Kidney (tissue), 14 donors: Measurements from ENCODE around the gene NDE1. TPM values are rescaled to one million over a fixed set of nuclear protein-coding genes. Genes with fewer than 3 reads are reported as not detected.

Source experiments
- DNase-seq, 5 donors: peaks; one replicate each; pipeline ENCODE4 v3.0.0-alpha.2; 2013 to 2020
- FAIRE-seq: peaks from 2 replicates; lab custom pipeline; 2012; peaks lifted over from hg19 to GRCh38; lab: Jason Lieb, UNC
- H3K27ac ChIP-seq, 2 donors: one replicate each; pipeline ENCODE4 v1.7.0; 2013; ENCODE audit warnings: low read depth in 2 of 2, low read length in 2 of 2, inconsistent platforms in 1 of 2
- H3K27me3 ChIP-seq: one replicate; pipeline ENCODE4 v1.7.1; 2013; ENCODE audit warnings: low read length, inconsistent platforms; ENCODE audit not compliant: control insufficient read depth, insufficient read depth
- H3K36me3 ChIP-seq, 3 donors: one replicate each; pipeline versions ENCODE4 v1.7.0 to v1.7.1; 2013; ENCODE audit warnings: low read length in 3 of 3, control low read depth in 1 of 3, inconsistent platforms in 1 of 3; ENCODE audit not compliant: insufficient read depth in 3 of 3, control insufficient read depth in 2 of 3
- H3K4me1 ChIP-seq, 3 donors: one replicate each; pipeline versions ENCODE4 v1.7.0 to v1.7.1; 2013; ENCODE audit warnings: low read length in 3 of 3, inconsistent platforms in 1 of 3, low read depth in 1 of 3; ENCODE audit not compliant: control insufficient read depth in 2 of 3, insufficient read depth in 2 of 3
- H3K4me3 ChIP-seq, 3 donors: one replicate each; pipeline versions ENCODE4 v1.7.0 to v1.8.1; 2013; ENCODE audit warnings: low read length in 3 of 3, control low read depth in 1 of 3, inconsistent platforms in 1 of 3
- H3K9ac ChIP-seq, 3 donors: one replicate each; pipeline versions ENCODE4 v1.7.0 to v1.7.1; 2013; ENCODE audit warnings: low read length in 3 of 3, control low read depth in 1 of 3, inconsistent platforms in 1 of 3
- H3K9me3 ChIP-seq, 3 donors: one replicate each; pipeline versions ENCODE4 v1.7.0 to v1.7.1; 2013; ENCODE audit warnings: low read length in 3 of 3, control low read depth in 1 of 3, inconsistent platforms in 1 of 3; ENCODE audit not compliant: control insufficient read depth in 2 of 3, insufficient read depth in 1 of 3
- CTCF ChIP-seq: IDR thresholded peaks from 3 replicates; pipeline ENCODE4 v1.5.1; 2012; ENCODE audit warnings: mild to moderate bottlenecking, moderate library complexity, borderline replicate concordance; ENCODE audit not compliant: insufficient read depth; ENCODE audit errors: extremely low read depth
- intact Hi-C: fragments of 100-400 bp; cut with DNase I; formaldehyde crosslinking; loops from one replicate; pipeline ENCODE4 v1.11.1; 2022
- polyA plus RNA-seq: library from polyadenylated mRNA; stranded (reverse); fragments of 350-450 nt; fragmentation: Illumina TruSeq; extraction: RNeasy Lipid Tissue Mini Kit (QIAGEN cat#74804); gene quantifications from one replicate; pipeline ENCODE4 v1.2.3, GENCODE V29; 2014; ENCODE audit warnings: low read depth, low replicate concordance; ENCODE audit not compliant: insufficient read depth
- total RNA-seq: library from RNA; stranded (reverse); fragmentation: NEBNext Ultra II Directional; extraction: Animal tissue kit (Norgen Biotek cat#: 25700); gene quantifications from one replicate; pipeline ENCODE4 v1.2.1, GENCODE V29; 2021
- donor health status: control.
- donor health status: control.
- donor health status: control.
- donor health status: control.
- donor health status: control.
- donor health status: DM: yes; HTN: yes; CAD: no.
- donor health status: Normal renal cell carcinoma (clear cell type).

NDE1 gene
- total and polyA plus RNA-seq, 2 donors from 2014 or later, result 4.6 to 31.7 TPM

GRCh38 chr16:15748654-15749053 is 98.6 kb downstream of the NDE1 start:
- DNase-seq (no peak), FAIRE-seq (no peak)
- Histone ChIP-seq H3K9me3 (no peaks in the 10 kb centered on the region), H3K27me3 (no peaks in the 10 kb centered on the region), H3K4me1 (no peaks in the 10 kb centered on the region), H3K9ac (no peak overlapping the region), H3K27ac (no peak overlapping the region), H3K4me3 (no peak overlapping the region), H3K36me3 (no peaks in the 10 kb centered on the region)
- intact Hi-C loops, result no loop called here
- no peak for TF ChIP-seq CTCF

GRCh38 chr16:15749371-15749770 is 99.3 kb downstream of the NDE1 start:
- H3K27me3 ChIP-seq, result no peaks in the 10 kb centered on the region
- intact Hi-C loops, result no loop called here
- H3K36me3 ChIP-seq, result no peaks in the 10 kb centered on the region

GRCh38 chr16:15749985-15750384 is 99.9 kb downstream of the NDE1 start:
- no peaks in the 10 kb centered on the region for H3K4me1 ChIP-seq
- H3K36me3 ChIP-seq, result no peaks in the 10 kb centered on the region
- DNase-seq, result no peak
- no peak for TF ChIP-seq CTCF
- intact Hi-C loops, result no loop called here
- no peak overlapping the region for H3K9ac ChIP-seq
- no peaks in the 10 kb centered on the region for H3K27me3 ChIP-seq
- FAIRE-seq, result no peak
- no peaks in the 10 kb centered on the region for H3K9me3 ChIP-seq
- no peak overlapping the region for H3K27ac ChIP-seq
- no peak overlapping the region for H3K4me3 ChIP-seq

More at GRCh38 chr16:15749371-15749770, 99.3 kb downstream of the NDE1 start:
- DNase-seq, result no peak
- H3K4me1 ChIP-seq, result no peaks in the 10 kb centered on the region
- H3K27ac ChIP-seq, result no peak overlapping the region
- FAIRE-seq, result no peak
- no peaks in the 10 kb centered on the region for H3K9me3 ChIP-seq
- H3K9ac ChIP-seq, result no peak overlapping the region
- no peak for TF ChIP-seq CTCF
- H3K4me3 ChIP-seq, result no peak overlapping the region

- Histone ChIP-seq H3K9ac (no peak overlapping the region), H3K9me3 (no peaks in the 10 kb centered on the region), H3K4me1 (no peaks in the 10 kb centered on the region), H3K27ac (no peak overlapping the region), H3K36me3 (no peaks in the 10 kb centered on the region), H3K27me3 (no peaks in the 10 kb centered on the region), H3K4me3 (no peak overlapping the region)
- FAIRE-seq (no peak), DNase-seq (peak in 1 of 5 donors; percentile 9)
- no peak for TF ChIP-seq CTCF
- intact Hi-C loops, result no loop called here
Measured at GRCh38 chr16:15751940-15752339, 101.9 kb downstream of the NDE1 start.
